ENCODE data around the gene LRRC26.

The LRRC26 gene

DNA sequence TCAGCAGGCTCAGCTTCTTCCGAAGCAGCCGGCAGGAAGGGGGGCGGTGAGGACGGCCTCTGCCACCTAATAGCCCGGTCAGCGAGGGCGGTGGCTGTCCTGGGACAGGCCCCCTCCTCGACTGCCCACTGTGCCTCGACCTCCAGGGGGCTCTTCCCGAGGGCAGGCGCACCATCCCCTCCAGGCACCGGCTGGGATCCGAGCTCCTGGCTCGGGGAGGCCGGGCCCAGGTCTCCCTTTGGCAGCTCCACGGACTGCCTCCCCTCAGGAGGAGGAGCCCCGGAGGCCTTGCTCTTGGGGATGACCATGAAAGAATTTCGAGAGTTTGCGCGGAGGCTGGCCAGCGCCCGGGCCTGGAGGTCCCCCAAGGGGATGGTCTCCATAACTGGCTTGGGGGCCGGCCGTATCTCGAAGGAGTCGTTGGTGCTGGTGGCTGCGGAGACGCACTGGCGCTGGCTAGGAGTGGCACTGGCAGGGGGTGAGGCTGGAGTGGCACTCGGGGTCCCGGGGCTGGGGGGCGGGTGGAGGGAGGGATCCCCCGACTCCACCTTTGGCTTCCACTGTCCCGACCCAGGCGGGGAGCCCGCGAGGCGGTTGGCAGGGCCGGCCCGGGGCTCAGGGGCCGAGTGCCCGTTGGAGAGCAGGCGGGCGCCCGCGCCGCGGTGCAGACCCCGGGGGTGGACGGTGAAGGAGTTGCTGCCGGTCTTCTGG is 29.7 kb upstream of the LRRC26 start:
- no peak for DNase-seq (ENCODE audit: low spot score)

DNA sequence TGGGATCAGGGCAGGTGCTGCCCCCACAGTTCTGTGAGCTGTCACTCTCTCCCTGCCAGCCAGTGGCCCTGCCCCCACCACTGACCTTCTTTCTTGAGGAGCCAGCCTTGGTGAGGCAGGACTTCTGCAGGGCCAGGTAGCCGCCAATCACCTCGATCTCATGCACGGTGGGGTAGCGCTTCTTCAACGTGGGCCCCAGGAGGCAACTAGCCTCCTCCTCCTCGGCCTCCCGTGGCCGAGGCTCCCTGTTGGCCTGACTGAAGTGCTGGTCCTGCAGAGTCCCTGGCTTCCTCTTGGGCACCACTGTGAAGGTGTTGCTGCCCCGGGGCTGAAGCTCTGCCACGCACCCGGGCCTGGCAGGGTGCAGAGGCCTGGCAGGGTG is 29.0 kb upstream of the LRRC26 start:
- DNase-seq (ENCODE audit: low spot score): no peak

DNA sequence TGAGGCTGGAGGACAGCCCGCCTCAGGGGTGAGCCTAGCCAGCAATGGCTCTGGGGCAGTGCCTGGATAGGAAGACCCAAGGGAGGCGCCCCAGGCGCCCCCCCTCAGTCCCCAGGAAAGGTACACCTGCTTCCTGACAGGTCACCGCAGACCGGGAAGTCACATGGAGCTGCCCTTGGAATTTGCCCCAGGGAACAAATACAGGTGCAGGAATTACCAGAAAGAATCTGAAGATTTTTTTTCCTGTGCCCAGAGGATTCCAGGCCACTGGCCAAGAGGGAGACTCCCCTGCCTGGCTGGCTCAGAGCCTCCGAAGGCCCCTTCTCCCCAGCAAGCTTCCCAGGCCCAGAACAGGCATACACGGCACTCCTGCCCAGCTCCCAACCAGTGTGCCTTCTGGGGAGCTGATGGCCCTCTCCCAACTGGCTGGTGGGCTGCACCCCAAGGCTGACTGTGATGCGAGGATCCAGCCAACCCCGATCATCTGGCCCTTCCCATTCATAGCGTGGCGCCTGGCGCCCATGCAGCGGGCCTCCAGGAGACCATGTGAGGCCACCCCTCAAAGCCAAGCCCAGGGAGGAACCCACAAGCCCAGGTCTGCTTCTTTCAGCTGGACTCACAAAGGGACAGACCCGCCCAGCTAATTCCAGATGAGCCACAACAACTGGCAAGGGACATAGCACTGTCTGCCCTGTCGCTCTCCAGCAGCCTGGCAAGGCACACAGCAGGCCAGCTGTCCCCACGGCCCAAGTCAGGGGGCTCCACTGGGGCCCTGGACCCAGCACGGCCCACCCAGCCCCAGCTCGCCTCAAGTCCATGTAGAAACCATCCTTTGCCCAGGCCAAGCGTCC is 28.4 kb upstream of the LRRC26 start:
- DNase-seq (ENCODE audit: low spot score): no peak

DNA sequence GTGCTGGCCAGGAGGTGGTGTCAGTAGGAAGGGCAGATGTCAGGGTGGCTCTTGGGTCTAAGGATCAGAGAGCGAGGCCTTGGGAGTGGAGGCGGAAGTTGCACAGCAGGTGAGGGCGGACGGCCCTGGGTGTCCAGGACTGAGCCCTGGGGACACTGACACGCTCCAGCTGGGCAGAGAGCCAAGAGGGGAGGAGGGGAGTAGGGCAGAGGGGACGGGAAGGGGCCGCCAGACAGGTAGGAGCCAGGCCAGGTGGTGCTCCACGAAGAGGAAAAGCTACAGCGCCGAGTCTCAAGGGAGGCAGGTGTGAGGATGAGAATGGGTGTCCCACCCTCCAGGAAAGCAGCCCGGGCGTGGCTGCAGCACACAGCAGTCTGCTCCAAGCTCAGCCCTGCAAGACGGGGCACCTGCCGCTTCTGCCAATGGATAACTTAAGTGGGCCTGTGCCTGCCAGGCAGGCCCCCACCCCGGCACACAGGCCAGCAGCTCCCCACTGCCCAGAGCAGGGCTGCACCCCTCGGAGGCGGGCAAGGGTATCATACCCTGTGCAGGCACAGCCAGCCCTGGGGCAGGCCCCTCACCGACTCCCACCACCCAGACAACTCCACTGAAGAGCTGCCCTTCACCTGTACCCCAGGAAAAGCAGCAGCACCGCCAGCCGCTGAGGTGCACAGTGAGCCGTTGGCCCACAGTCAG is 25.8 kb upstream of the LRRC26 start:
- DNase-seq (ENCODE audit: low spot score): no peak

DNA sequence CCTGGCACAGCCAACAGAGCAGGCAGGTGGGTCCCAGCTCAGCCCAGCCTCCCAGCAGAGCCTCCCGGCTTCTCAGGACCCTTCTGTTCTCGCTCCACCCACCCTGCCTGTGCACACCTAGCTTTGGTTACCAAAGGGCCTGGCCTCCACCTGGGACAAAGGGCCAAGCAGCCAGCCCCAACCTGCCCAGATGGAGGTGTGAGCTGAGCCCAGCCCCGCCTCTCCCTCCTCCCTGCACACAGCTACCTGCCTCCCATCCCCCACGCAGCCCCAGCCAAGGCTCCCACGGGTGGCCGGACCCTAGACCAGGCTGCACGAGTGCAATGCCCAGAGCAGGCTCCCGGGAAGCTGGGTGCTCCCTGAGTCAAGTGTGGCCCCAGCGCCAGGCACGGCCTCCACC is 25.1 kb upstream of the LRRC26 start:
- DNase-seq (ENCODE audit: low spot score): no peak

DNA sequence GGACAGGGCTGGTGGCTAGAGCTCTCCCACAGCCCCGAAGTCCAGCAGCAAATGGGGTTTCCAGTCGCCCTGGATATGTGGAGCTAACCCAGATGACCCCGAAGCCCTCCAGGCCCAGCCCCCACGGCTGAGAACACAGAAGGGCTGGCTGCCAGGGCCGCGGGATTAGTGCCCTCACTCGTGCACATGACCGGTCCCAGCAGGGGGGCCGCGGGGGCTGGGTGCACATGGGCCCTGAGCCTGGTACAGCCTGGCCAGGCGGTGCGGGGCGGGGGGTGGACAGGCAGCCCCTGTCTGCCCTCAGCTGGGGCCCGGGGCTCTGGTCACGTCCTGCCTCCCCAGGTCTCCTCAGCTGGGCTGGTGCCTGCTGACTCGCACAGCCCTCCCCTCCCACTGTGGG is 24.5 kb upstream of the LRRC26 start:
- DNase-seq (ENCODE audit: low spot score): peak; percentile 93

DNA sequence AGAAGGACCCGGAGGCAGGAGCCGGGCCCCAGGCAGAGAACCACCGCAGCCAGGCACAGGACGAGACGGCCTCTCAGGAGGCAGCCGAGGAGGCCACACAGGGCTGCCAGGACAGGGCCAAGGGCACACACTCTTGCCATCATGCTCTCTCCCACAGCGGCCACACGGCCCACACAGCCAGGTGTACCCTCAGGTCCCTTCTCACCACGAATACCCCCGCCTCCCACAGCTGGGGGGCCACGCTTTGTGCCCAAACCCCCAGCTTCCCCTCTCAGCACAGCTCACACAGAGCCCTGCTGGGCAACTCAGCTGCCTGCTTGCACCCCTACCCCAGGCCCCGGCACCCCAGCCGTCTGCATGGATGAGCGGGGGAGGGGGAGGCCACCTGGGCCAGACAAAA is 23.9 kb upstream of the LRRC26 start:
- no peak for DNase-seq (ENCODE audit: low spot score)

DNA sequence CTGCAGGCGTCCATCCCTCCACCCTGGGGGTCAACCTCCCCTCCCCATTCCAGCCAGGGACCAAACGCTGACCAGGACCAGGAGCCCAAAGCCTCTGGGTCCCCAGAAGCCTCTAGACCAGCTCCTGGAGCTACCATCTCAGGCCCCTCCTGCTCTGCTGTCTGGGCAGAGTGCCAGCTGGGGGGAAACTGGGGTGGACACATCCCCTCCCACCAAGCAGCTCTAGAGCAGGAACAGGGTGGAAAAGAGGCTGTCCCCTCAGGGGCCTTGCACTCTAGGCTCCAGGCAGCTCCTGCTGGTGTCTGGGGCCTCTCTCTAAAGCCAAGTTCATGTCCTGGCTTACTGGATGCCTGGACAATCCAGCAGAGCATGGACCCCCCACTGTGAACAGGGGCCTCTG is 23.0 kb upstream of the LRRC26 start:
- no peak for DNase-seq (ENCODE audit: low spot score)

DNA sequence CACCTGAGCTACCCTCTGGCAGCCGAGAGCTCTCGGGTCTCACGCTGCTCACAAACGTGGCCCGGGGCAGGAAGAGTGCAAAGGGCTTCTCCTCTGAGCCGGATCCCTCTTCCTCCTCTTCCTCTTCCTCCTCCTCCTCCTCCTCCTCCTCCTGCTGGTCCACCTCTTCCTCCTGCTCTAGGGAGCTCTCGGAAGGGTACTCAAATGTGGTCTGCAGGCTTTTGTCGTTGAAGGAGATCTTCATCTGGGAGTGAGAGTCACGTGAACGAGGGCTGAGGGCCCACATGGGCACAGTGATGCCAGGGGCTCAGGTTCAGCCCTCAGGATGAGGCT is 22.6 kb upstream of the LRRC26 start:
- DNase-seq (ENCODE audit: low spot score): no peak

DNA sequence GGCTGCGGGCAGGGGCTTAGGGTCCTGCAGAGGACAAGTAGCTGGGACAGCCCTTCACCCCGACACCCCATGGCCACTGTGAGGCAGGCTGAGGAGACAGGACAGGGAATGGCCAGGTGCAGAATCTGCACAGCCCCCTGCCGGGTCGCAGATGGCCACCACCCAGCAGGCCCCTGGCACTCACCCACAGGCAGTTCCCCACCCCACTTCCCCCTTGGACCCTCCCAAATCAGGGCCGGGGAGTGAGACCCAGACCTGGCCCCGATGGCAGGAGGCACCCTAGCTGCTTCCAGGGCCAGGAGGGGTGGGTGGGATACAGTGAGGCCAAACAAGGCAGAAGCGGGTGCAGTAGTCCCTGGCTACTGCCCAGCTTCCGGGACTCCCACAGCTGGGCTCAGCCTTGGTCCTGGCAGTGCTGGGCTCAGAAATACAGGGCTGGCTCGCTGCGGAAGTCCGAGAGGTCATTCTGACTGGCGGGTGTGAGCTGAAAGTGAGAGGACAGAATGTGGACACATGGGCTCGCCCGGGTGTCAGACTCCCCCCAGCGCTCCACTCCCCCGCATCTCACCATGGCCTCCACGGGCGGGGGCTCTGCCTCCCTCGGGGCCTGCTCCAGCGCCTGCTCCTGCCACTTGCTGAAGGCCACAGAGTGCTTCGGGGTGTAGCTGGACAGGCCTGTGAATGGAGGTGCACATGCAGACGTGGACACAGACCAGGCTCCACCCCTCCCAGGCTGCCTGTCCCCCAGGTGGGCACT is 22.0 kb upstream of the LRRC26 start:
- peak; percentile 89 for DNase-seq (ENCODE audit: low spot score)

DNA sequence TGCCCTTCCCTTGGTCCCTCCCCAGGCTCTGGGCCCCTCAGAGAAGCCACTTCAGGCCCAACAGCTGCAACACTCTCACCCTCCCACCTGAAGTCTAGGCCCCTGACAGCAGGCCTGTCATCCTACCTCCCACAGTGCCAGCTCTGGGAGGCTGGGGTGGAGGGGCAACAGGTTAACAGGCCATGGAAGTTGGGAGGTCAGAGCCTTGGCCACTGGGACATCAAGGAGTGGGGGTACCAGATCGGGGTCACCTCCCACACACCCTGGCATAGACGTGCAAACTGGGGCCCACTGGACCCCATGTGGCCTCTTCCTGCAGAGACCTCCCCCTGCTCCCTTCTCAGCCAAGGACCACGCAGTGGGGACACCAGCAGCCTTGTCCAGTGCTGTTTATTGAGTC is 21.4 kb upstream of the LRRC26 start:
- DNase-seq (ENCODE audit: low spot score): no peak

DNA sequence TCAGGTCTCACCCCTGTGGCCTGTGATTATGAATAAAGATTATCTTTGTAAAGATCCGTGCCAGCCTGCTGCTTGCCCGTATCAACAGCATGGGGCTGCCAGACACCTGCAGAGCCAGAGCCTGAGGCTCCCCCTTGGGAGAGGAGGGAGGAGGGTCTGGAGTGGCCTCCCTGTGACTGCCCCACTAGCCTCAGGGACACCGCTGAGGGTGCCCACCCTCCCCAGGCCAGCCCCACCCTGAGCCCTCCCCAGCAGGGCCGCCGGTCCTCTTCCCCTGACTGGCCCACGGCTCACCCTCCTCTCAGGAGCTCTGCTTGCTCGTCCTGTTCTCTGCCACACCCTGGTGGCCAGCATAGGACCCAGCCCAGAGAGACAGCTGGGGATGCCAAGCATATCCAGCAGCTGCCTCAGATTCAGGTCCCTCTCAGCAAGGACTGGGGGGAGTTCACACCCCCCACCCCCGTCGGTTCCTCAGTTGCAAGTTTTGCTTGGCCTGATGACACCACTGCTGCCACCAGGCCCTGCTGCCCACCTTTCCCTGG is 20.5 kb upstream of the LRRC26 start:
- no peak for DNase-seq (ENCODE audit: low spot score)

DNA sequence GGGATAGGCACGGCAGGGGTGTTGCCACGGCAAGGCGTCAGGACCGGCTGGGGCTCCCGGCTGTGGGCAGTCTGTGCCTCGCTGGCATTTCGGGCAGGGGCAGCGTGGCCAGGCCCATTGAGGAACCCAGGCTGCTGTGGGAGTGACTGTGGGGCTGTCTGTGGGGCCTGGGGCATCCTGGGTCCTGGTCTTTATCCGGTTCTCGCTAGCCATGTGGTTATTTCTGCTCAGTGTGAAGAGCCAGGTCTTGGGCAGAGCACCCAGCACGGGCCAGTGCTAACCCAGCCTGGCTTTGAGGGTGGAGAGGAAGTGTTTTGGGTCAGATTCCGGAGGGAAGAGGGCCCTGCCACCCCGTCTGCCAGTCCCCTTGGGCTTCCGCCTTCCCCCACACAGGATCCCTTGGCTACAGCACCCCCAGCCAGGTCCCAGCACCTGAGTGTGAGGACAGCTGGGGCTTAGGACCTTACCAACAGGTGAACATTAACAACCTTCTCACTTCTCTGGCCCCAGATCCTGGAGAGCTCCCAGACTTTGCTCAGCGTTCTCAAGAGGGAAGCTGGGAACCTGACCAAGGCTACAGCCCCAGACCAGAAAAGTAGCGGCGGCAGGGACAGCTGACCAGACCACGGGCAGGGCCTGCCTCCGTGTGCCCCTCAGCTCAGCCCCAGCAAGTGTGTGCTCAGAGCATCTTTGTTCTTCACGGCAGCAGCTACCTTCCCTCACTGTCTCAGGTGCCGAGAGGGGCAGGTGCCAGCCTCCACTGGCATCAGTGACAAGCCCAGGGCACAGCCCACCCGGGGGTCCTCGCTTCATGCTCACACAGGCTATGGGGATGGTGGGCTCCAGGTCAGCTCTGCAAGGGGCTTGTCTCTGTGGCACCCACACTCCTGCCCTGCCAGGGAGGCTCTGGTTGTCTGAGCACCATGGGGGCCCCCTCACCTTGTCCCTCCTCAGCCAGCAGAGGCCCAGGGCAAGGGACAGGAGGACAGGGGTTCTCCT is 19.7 kb upstream of the LRRC26 start:
- no peak for DNase-seq (ENCODE audit: low spot score)

DNA sequence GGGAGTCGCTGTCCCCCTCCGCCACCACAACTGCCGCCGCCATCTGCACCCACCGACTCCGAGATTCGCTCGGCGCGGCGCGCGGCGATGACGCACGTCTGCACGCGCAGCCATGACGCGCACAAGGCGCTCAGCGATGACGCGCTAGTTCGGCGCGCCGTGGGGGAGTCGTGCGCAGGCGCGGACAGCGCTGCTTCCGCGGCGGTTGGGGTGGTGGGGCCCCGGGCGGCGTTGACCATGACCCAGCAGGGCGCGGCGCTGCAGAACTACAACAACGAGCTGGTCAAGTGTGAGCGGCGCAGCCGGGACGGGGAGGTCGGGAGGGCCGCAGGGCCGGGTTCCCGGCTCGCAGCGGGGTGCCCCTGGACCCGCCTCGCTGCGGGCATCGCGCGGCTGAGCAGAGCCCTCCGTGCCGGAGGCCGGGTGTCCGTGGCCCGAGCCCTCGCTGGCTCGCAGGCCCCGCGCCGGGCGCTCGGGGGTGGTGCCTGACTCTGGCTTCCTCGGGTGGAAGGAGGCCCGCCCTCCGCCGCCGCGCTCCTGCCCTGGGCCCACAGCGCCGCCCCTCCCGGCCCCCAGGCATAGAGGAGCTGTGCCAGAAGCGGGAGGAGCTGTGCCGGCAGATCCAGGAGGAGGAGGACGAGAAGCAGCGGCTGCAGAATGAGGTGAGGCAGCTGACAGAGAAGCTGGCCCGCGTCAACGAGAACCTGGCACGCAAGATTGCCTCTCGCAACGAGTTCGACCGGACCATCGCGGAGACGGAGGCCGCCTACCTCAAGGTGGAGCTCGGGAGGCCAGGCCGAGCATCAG is 18.8 kb upstream of the LRRC26 start, which contains the start of the genes ANAPC2 and SSNA1:
Gene ANAPC2, minus strand, starts transcription at position 71 of the 807 bp plus-strand sequence. Its CDS starts 28 bp downstream, at position 43.
Gene SSNA1, plus strand, starts transcription at position 187 of the 807 bp plus-strand sequence. Its CDS starts 51 bp downstream, at position 238.
- DNase-seq (ENCODE audit: low spot score): peak; percentile 93

DNA sequence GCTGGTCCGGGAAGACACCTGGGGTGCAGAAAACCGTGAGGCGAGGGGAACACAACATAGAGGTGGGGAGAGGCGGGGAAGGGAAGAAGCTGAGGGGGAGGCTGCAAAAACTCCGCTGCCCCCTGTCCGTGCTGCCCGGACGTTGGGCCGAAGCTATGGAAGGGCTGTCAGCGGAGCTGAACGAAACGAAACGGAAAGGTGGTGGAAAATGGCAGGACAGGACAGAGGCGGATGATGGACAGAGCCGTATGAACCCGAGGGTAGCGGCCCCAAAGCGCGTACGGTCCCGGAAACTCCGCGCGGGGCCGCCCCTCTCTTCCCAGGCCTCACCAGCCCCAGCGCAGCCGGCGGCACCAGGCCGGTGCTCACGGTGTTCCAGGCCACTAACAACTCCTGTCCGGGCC is 18.2 kb upstream of the LRRC26 start:
- DNase-seq (ENCODE audit: low spot score): no peak

DNA sequence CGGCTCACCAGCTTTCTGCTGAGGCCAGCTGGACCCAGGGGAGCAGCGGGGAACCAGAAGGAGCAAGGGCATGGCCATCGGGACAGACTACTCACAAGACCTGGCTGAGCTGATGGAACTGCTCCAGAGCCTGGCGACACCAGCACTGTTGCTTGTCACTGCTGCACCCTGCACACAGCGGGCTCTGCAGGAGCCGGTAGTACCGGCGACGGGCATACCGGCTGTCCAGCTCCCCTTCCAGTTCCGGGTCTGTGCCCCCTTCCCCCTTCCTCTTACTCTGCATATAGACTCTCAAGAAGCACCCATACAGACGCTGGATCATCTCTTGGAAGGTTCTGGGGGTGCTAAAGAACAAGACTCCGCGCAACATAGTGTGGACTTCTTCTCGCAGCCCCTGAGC is 17.5 kb upstream of the LRRC26 start:
- no peak for DNase-seq (ENCODE audit: low spot score)

DNA sequence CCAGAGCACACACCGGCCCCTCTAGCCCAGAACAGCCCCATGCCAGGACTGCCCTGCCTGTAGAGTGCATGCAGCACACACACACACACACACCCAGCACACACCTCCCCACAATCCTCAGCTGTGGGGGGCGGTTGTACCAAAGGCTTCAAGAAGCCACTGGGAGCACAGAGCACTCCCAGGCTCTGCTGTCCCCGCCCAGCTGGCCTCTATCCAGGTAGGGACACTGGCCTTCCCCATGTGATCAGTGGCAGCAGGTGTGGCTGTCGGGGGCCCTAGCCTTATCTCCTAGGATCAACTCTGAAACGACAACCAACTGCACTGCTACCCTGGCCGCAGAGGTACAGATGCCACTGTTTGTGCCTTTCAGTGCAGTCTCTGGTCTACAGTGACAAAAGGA is 16.5 kb upstream of the LRRC26 start:
- no peak for DNase-seq (ENCODE audit: low spot score)

DNA sequence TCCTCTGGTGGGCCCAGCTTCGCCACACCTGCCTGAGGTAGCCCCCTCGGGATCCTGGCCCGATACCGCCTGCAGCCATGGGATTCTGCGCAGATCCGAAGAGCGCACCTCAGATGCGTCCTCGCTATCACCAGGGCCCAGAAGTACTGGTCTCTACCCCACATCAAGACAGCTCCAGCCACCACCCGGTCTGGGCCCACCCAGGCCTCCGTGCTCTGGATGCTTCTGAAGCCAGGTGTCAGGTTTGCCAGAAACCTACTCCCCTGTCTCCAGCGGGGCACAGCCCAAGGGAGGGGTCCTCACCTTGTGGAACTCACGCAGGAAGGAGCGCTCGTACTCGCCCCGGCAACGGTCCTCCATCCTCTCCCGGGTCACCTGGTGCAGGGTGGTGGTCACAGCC is 16.1 kb upstream of the LRRC26 start:
- DNase-seq (ENCODE audit: low spot score): no peak

DNA sequence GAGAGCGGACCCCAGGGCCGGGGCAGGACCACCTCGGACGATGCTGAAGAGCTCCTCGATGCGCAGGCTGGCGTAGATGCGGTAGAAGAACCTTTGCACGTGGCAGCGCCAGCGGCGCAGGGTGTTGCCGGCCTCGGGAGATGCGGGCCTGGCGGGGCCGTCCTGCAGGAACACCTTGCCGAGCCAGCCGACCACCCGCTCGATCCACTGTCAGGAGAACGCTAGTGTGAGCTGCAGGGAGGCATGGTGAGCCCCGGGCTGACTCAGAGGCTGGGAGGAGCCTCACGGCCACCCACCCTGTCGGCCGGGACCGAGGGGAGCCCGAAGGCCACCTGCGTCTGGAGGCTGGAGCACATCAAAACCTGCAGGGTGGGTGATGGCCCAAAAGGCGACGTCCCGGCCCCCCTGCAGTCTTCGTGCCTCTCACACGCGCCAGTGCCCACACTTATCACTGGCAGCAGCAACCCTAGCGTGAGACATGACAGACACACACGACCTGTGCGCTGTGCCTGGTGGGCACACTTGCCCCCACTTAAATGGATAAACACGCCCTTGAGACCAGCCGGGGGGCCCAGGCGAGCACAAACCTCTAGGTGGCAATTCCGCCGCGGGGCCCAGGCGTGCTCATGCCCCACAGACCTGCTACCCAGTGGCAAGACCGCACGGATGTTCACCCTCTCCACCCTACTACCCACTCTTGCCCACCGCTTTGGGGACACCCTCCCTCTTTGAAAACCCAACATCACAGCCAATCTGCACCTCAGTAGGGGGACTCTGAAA is 15.2 kb upstream of the LRRC26 start:
- DNase-seq (ENCODE audit: low spot score): no peak

Data from putamen (tissue), 1 donor.